GM12875 (cell line): ENCODE results near the gene CCDC27.

Experiments used
- H3K4me3 ChIP-seq: one replicate; pipeline ENCODE4 v1.5.1; 2011; ENCODE audit warnings: low read depth, low read length, control low read depth
- CTCF ChIP-seq: IDR thresholded peaks from 2 replicates; pipeline ENCODE4 v1.5.1; 2011; ENCODE audit warnings: low read depth, mild to moderate bottlenecking, control low read depth, inconsistent platforms, low read length, moderate library complexity, borderline replicate concordance; ENCODE audit not compliant: insufficient read depth

The CCDC27 gene

GRCh38 chr1:3773572-3774275, 21.5 kb downstream of the CCDC27 start:
- H3K4me3 ChIP-seq: no peak overlapping the region
- no peak for TF ChIP-seq CTCF

GRCh38 chr1:3774276-3774945, 22.2 kb downstream of the CCDC27 start:
- TF ChIP-seq CTCF: no peak
- H3K4me3 ChIP-seq: no peak overlapping the region

- TF ChIP-seq CTCF: no peak
- H3K4me3 ChIP-seq: no peak overlapping the region
Observed at GRCh38 chr1:3774946-3775489, 22.8 kb downstream of the CCDC27 start.

GRCh38 chr1:3775490-3776230, 23.4 kb downstream of the CCDC27 start:
- no peak overlapping the region for H3K4me3 ChIP-seq
- TF ChIP-seq CTCF: peak; percentile 82

GRCh38 chr1:3776231-3776961, 24.1 kb downstream of the CCDC27 start:
- H3K4me3 ChIP-seq: no peak overlapping the region
- no peak for TF ChIP-seq CTCF

GRCh38 chr1:3777078-3777547, 24.9 kb downstream of the CCDC27 start:
- TF ChIP-seq CTCF: no peak
- H3K4me3 ChIP-seq: no peak overlapping the region
